Measurements from ENCODE around the gene TMBIM1.

DNA sequence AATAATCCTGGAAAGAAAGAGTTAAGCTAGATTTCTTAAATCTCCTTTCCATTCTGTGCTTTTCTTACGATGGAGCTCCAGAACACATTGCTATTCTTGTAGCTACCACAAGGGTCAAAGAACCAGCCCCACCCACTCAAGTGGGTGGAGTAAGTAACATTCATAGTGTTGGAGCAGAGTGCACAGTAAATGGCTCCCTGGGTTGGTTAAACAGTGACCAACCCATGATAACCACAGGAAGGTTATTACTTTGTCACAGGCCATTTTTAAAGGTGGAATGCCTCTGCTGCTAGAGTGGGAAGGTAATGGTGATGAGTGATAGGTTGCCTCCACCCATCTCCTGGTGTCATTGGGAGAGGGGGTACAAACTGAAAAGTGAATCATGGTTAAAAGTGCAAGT, 61.4 kb downstream of the TMBIM1 start:
- TF ChIP-seq POLR2AphosphoS5 (IDR thresholded peaks at IDR 0.05; ENCODE audit: control insufficient read depth, insufficient read depth, low read depth, low read length) (no peak), CHD2 (IDR thresholded peaks at IDR 0.05; ENCODE audit: low read depth, low read length) (no peak), TAF7 (tag; IDR thresholded peaks at IDR 0.05) (no peak), CEBPB (tag; IDR thresholded peaks at IDR 0.05) (no peak), HDAC8 (tag; IDR thresholded peaks at IDR 0.05) (no peak), TARDBP (IDR thresholded peaks at IDR 0.05) (no peak), ZNF134 (CRISPR knock-in tag; conservative IDR thresholded peaks at IDR 0.05) (no peak)
- TF ChIP-seq, protein P1, sequence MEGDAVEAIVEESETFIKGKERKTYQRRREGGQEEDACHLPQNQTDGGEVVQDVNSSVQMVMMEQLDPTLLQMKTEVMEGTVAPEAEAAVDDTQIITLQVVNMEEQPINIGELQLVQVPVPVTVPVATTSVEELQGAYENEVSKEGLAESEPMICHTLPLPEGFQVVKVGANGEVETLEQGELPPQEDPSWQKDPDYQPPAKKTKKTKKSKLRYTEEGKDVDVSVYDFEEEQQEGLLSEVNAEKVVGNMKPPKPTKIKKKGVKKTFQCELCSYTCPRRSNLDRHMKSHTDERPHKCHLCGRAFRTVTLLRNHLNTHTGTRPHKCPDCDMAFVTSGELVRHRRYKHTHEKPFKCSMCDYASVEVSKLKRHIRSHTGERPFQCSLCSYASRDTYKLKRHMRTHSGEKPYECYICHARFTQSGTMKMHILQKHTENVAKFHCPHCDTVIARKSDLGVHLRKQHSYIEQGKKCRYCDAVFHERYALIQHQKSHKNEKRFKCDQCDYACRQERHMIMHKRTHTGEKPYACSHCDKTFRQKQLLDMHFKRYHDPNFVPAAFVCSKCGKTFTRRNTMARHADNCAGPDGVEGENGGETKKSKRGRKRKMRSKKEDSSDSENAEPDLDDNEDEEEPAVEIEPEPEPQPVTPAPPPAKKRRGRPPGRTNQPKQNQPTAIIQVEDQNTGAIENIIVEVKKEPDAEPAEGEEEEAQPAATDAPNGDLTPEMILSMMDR (IDR thresholded peaks at IDR 0.05 in 2 of 3, conservative IDR thresholded peaks at IDR 0.05 in 1 of 3; ENCODE audit: insufficient read depth in 2 of 3, low read depth in 1 of 3, low read length in 3 of 3): peak; percentile 10 to 18 (median 16); a peak in 2 of 6 replicates
- TF ChIP-seq, protein P2, sequence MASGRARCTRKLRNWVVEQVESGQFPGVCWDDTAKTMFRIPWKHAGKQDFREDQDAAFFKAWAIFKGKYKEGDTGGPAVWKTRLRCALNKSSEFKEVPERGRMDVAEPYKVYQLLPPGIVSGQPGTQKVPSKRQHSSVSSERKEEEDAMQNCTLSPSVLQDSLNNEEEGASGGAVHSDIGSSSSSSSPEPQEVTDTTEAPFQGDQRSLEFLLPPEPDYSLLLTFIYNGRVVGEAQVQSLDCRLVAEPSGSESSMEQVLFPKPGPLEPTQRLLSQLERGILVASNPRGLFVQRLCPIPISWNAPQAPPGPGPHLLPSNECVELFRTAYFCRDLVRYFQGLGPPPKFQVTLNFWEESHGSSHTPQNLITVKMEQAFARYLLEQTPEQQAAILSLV (tag; IDR thresholded peaks at IDR 0.05): no peak
